Keratinocyte (primary cell): ENCODE measurements around the gene PRDM10. TPM values are rescaled to one million over a fixed set of nuclear protein-coding genes. Genes with fewer than 3 reads are reported as not detected.

Source experiments
- DNase-seq: peaks from one replicate; pipeline ENCODE4 v3.0.0-alpha.2; 2011; ENCODE audit warnings: low read depth, missing footprints, low spot score
- FAIRE-seq: peaks from 2 replicates; lab custom pipeline; 2011; peaks lifted over from hg19 to GRCh38; lab: Jason Lieb, UNC
- H2AFZ ChIP-seq: 2 replicates; pipeline ENCODE4 v1.6.0; 2012; ENCODE audit warnings: low read length, control low read depth, inconsistent platforms; ENCODE audit not compliant: control insufficient read depth
- H3K27ac ChIP-seq: 2 replicates; pipeline ENCODE4 v1.5.1; 2011; ENCODE audit warnings: low read length; ENCODE audit not compliant: control insufficient read depth, insufficient read depth
- H3K27me3 ChIP-seq: 3 replicates; pipeline ENCODE4 v1.6.0; 2011; ENCODE audit warnings: low read length; ENCODE audit not compliant: control insufficient read depth, insufficient read depth; ENCODE audit errors: extremely low read depth
- H3K36me3 ChIP-seq, 2 experiments: 2 replicates in 1 of 2; 3 replicates in 1 of 2; pipeline ENCODE4 v1.5.1; 2011; ENCODE audit warnings: low read length in 2 of 2, mild to moderate bottlenecking in 1 of 2; ENCODE audit not compliant: control insufficient read depth in 2 of 2, insufficient read depth in 2 of 2; ENCODE audit errors: extremely low read depth in 1 of 2
- H3K4me1 ChIP-seq: 3 replicates; pipeline ENCODE4 v1.5.1; 2011; ENCODE audit warnings: low read length; ENCODE audit not compliant: control insufficient read depth, insufficient read depth; ENCODE audit errors: extremely low read depth
- H3K4me2 ChIP-seq: 3 replicates; pipeline ENCODE4 v1.6.0; 2011; ENCODE audit warnings: low read depth, low read length; ENCODE audit not compliant: control insufficient read depth, insufficient read depth; ENCODE audit errors: extremely low read depth
- H3K4me3 ChIP-seq, 3 experiments: fragments of 200-600 bp in 1 of 3; sonication (generic) in 1 of 3; 2 replicates in 2 of 3; 3 replicates in 1 of 3; pipeline ENCODE4 v1.5.1; 2011 to 2016; ENCODE audit warnings: low read length in 3 of 3, mild to moderate bottlenecking in 3 of 3, control low read depth in 2 of 3, inconsistent platforms in 1 of 3, low read depth in 1 of 3, mixed read lengths in 1 of 3, mixed run types in 1 of 3, moderate library complexity in 1 of 3; ENCODE audit not compliant: control insufficient read depth in 2 of 3, insufficient read depth in 2 of 3; ENCODE audit errors: extremely low read depth in 1 of 3
- H3K79me2 ChIP-seq: 2 replicates; pipeline ENCODE4 v1.6.0; 2012; ENCODE audit warnings: low read length; ENCODE audit not compliant: control insufficient read depth, insufficient read depth
- H3K9ac ChIP-seq: 3 replicates; pipeline ENCODE4 v1.6.0; 2011; ENCODE audit warnings: low read length; ENCODE audit not compliant: control insufficient read depth, insufficient read depth; ENCODE audit errors: extremely low read depth
- H3K9me1 ChIP-seq: 3 replicates; pipeline ENCODE4 v1.6.0; 2011; ENCODE audit warnings: low read length; ENCODE audit not compliant: control insufficient read depth, insufficient read depth; ENCODE audit errors: extremely low read depth
- H3K9me3 ChIP-seq: 2 replicates; pipeline ENCODE4 v1.5.1; 2012; ENCODE audit warnings: low read depth, low read length; ENCODE audit not compliant: control insufficient read depth
- H4K20me1 ChIP-seq: 3 replicates; pipeline ENCODE4 v1.6.0; 2011; ENCODE audit warnings: low read length; ENCODE audit not compliant: control insufficient read depth, insufficient read depth; ENCODE audit errors: extremely low read depth
- CTCF ChIP-seq, 3 experiments: IDR thresholded peaks in 1 of 3; conservative IDR thresholded peaks in 1 of 3; optimal IDR thresholded peaks in 1 of 3; 2 replicates in 2 of 3; 3 replicates in 1 of 3; pipeline versions ENCODE3 to v1.5.1; 2011; ENCODE audit warnings: low read length in 3 of 3, mild to moderate bottlenecking in 3 of 3, moderate library complexity in 2 of 3, control low read depth in 1 of 3, inconsistent platforms in 1 of 3; ENCODE audit not compliant: insufficient read depth in 2 of 3; ENCODE audit errors: extremely low read depth in 1 of 3
- EZH2 ChIP-seq: IDR thresholded peaks from one replicate; pipeline ENCODE4 v1.6.1; 2012; ENCODE audit warnings: inconsistent platforms, mild to moderate bottlenecking, low read length, moderate library complexity
- dilution Hi-C: fragments of 300-500 bp; cut with MboI; formaldehyde crosslinking; loops from one replicate; pipeline ENCODE4 v1.7.0; 2020; ENCODE audit warnings: low sequenced_read_pairs; ENCODE audit not compliant: extremely low pct_ligation_motif_present
- polyA plus RNA-seq, 5 experiments: library from polyadenylated mRNA; depleted of rRNA in 3 of 5; stranded (reverse) in 3 of 5; stranded (forward) in 1 of 5; unstranded in 1 of 5; fragments of >200 nt; gene quantifications; 1 replicate in 1 of 5; 2 replicates in 3 of 5; 3 replicates in 1 of 5; pipeline versions ENCODE4 v1.2.1 to v1.2.3, GENCODE V29; 2011 to 2012; ENCODE audit warnings: missing spikeins in 2 of 5, low read depth in 1 of 5, low replicate concordance in 1 of 5

PRDM10 gene
- polyA plus RNA-seq, 1 donor (not counting 4 experiments of a cell fraction or from before 2014, with no cell fraction given): 4.7 TPM

- Histone ChIP-seq H3K4me3 (no peak overlapping the region), H4K20me1 (no peaks in the 10 kb centered on the region), H3K9me1 (no peaks in the 10 kb centered on the region), H3K9me3 (no peaks in the 10 kb centered on the region), H3K27me3 (no peaks in the 10 kb centered on the region), H2AFZ (no peak overlapping the region), H3K4me1 (peaks cover 24% of the 10 kb centered on the region), H3K4me2 (no peak overlapping the region), H3K27ac (no peak overlapping the region), H3K79me2 (no peaks in the 10 kb centered on the region), H3K36me3 (peaks cover 4 to 12% of the 10 kb centered on the region in 2 experiments), H3K9ac (no peak overlapping the region)
- FAIRE-seq (no peak), DNase-seq (no peak)
- dilution Hi-C loops: loop anchor here (25.0 kb wide), 1 partner anchor 208 kb away; no protein-coding TSS in a partner anchor
- TF ChIP-seq CTCF (optimal IDR thresholded peaks at IDR 0.05 in 1 of 3, IDR thresholded peaks at IDR 0.05 in 1 of 3, conservative IDR thresholded peaks at IDR 0.05 in 1 of 3; ENCODE audit: extremely low read depth in 1 of 3, insufficient read depth in 2 of 3, low read length in 3 of 3): no peak
- no peak for TF ChIP-seq EZH2
Observed at GRCh38 chr11:129929721-129930120, 72.9 kb downstream of the PRDM10 start.

GRCh38 chr11:129928923-129929692 is 73.5 kb downstream of the PRDM10 start:
- no peak overlapping the region for H3K4me2 ChIP-seq
- H3K79me2 ChIP-seq: no peaks in the 10 kb centered on the region
- H3K27me3 ChIP-seq: no peaks in the 10 kb centered on the region
- H3K4me1 ChIP-seq: peaks cover 24% of the 10 kb centered on the region
- H3K4me3 ChIP-seq: no peak overlapping the region
- H2AFZ ChIP-seq: no peak overlapping the region
- no peak for DNase-seq
- peaks cover 4 to 8% of the 10 kb centered on the region in 2 experiments for H3K36me3 ChIP-seq
- H3K9ac ChIP-seq: no peak overlapping the region
- H3K27ac ChIP-seq: no peak overlapping the region
- no peaks in the 10 kb centered on the region for H4K20me1 ChIP-seq
- no peak for FAIRE-seq
- TF ChIP-seq CTCF (optimal IDR thresholded peaks at IDR 0.05 in 1 of 3, IDR thresholded peaks at IDR 0.05 in 1 of 3, conservative IDR thresholded peaks at IDR 0.05 in 1 of 3; ENCODE audit: extremely low read depth in 1 of 3, insufficient read depth in 2 of 3, low read length in 3 of 3): no peak
- no peak for TF ChIP-seq EZH2
- no peaks in the 10 kb centered on the region for H3K9me3 ChIP-seq
- H3K9me1 ChIP-seq: no peaks in the 10 kb centered on the region
- dilution Hi-C loops: loop anchor here (25.0 kb wide), 1 partner anchor 208 kb away; no protein-coding TSS in a partner anchor
